Astrocyte (in vitro differentiated cells and primary cell): ENCODE results near the gene NLN. TPM values are rescaled to one million over a fixed set of nuclear protein-coding genes. Genes with fewer than 3 reads are reported as not detected.

Experiments
- DNase-seq: peaks from one replicate; pipeline ENCODE4 v3.0.0-alpha.2; 2010; ENCODE audit warnings: low read depth
- FAIRE-seq: peaks from 2 replicates; lab custom pipeline; 2011; peaks lifted over from hg19 to GRCh38; lab: Jason Lieb, UNC
- H2AFZ ChIP-seq: 2 replicates; pipeline ENCODE4 v1.6.0; 2012; ENCODE audit warnings: low read depth, low read length, inconsistent platforms
- H3K27ac ChIP-seq: 2 replicates; pipeline ENCODE4 v1.5.1; 2011; ENCODE audit warnings: low read depth, low read length, inconsistent platforms
- H3K27me3 ChIP-seq: 2 replicates; pipeline ENCODE4 v1.6.0; 2011; ENCODE audit warnings: low read length, inconsistent platforms; ENCODE audit not compliant: insufficient read depth
- H3K36me3 ChIP-seq: 2 replicates; pipeline ENCODE4 v1.5.1; 2011; ENCODE audit warnings: low read length, inconsistent platforms; ENCODE audit not compliant: insufficient read depth
- H3K4me1 ChIP-seq: 2 replicates; pipeline ENCODE4 v1.5.1; 2011; ENCODE audit warnings: low read length, inconsistent platforms; ENCODE audit not compliant: insufficient read depth
- H3K4me2 ChIP-seq: 2 replicates; pipeline ENCODE4 v1.6.0; 2012; ENCODE audit warnings: low read length, inconsistent platforms
- H3K4me3 ChIP-seq: 2 replicates; pipeline ENCODE4 v1.5.1; 2011; ENCODE audit warnings: low read depth, mild to moderate bottlenecking, low read length, inconsistent platforms; ENCODE audit not compliant: insufficient read depth
- H3K79me2 ChIP-seq: 2 replicates; pipeline ENCODE4 v1.6.0; 2012; ENCODE audit warnings: mild to moderate bottlenecking, low read length, inconsistent platforms; ENCODE audit not compliant: insufficient read depth
- H3K9ac ChIP-seq: 2 replicates; pipeline ENCODE4 v1.6.0; 2012; ENCODE audit warnings: mild to moderate bottlenecking, low read length, inconsistent platforms
- H3K9me3 ChIP-seq: 2 replicates; pipeline ENCODE4 v1.5.1; 2012; ENCODE audit warnings: low read depth, mild to moderate bottlenecking, low read length, inconsistent platforms; ENCODE audit not compliant: insufficient read depth
- H4K20me1 ChIP-seq: 2 replicates; pipeline ENCODE4 v1.6.0; 2012; ENCODE audit warnings: low read length, inconsistent platforms; ENCODE audit not compliant: insufficient read depth
- H3K27ac Mint-ChIP-seq: one replicate; pipeline ENCODE4 v1.8.0; 2021; ENCODE audit warnings: mild to moderate bottlenecking, mixed read lengths; ENCODE audit not compliant: unreplicated experiment
- H3K27me3 Mint-ChIP-seq: one replicate; pipeline ENCODE4 v1.8.0; 2021; ENCODE audit warnings: low read depth, mixed read lengths; ENCODE audit not compliant: unreplicated experiment
- H3K36me3 Mint-ChIP-seq: one replicate; pipeline ENCODE4 v1.8.0; 2021; ENCODE audit warnings: low read depth, mixed read lengths; ENCODE audit not compliant: unreplicated experiment
- H3K4me1 Mint-ChIP-seq: one replicate; pipeline ENCODE4 v1.8.0; 2021; ENCODE audit warnings: low read depth, mixed read lengths; ENCODE audit not compliant: unreplicated experiment
- H3K4me3 Mint-ChIP-seq: one replicate; pipeline ENCODE4 v1.8.0; 2021; ENCODE audit warnings: mild to moderate bottlenecking, moderate library complexity, mixed read lengths; ENCODE audit not compliant: unreplicated experiment
- H3K9me3 Mint-ChIP-seq: one replicate; pipeline ENCODE4 v1.8.0; 2021; ENCODE audit warnings: mild to moderate bottlenecking, mixed read lengths; ENCODE audit not compliant: unreplicated experiment
- EZH2 ChIP-seq: IDR thresholded peaks from 2 replicates; pipeline ENCODE4 v1.6.1; 2012; ENCODE audit warnings: mild to moderate bottlenecking, low read length, inconsistent platforms; ENCODE audit not compliant: insufficient read depth
- total RNA-seq: library from RNA; stranded (reverse); gene quantifications from 2 replicates; pipeline ENCODE4 v1.2.1, GENCODE V29; 2021
- TF ChIP-seq, protein P1 (sequence below): IDR thresholded peaks from 2 replicates; pipeline ENCODE4 v1.5.1; 2011; ENCODE audit warnings: low read depth, mild to moderate bottlenecking, inconsistent platforms, low read length, moderate library complexity; ENCODE audit not compliant: insufficient read depth

NLN gene
- total RNA-seq, 1 donor from 2014 or later = 65.2 TPM

- DNase-seq (peak; percentile 42), FAIRE-seq (peak; percentile 67)
- no peak overlapping the region for H3K27ac ChIP-seq
These were observed 108.9 kb downstream of the NLN start for GRCh38 chr5:65830856-65831255.

GRCh38 chr5:65831276-65831675 is 109.3 kb downstream of the NLN start:
- no peaks in the 10 kb centered on the region for H3K9me3 ChIP-seq
- FAIRE-seq = no peak
- H3K36me3 ChIP-seq = no peaks in the 10 kb centered on the region
- Mint-ChIP-seq H3K27ac (peak overlapping the region; percentile 78), H3K9me3 (no peaks in the 10 kb centered on the region), H3K36me3 (peaks cover 4% of the 10 kb centered on the region), H3K27me3 (no peaks in the 10 kb centered on the region), H3K4me3 (peak overlapping the region; percentile 17), H3K4me1 (peaks cover 20% of the 10 kb centered on the region)
- H3K9ac ChIP-seq = no peak overlapping the region
- no peaks in the 10 kb centered on the region for H3K79me2 ChIP-seq
- DNase-seq = peak; percentile 55
- H3K4me1 ChIP-seq = peaks cover 4% of the 10 kb centered on the region
- no peaks in the 10 kb centered on the region for H4K20me1 ChIP-seq
- TF ChIP-seq, protein P1, sequence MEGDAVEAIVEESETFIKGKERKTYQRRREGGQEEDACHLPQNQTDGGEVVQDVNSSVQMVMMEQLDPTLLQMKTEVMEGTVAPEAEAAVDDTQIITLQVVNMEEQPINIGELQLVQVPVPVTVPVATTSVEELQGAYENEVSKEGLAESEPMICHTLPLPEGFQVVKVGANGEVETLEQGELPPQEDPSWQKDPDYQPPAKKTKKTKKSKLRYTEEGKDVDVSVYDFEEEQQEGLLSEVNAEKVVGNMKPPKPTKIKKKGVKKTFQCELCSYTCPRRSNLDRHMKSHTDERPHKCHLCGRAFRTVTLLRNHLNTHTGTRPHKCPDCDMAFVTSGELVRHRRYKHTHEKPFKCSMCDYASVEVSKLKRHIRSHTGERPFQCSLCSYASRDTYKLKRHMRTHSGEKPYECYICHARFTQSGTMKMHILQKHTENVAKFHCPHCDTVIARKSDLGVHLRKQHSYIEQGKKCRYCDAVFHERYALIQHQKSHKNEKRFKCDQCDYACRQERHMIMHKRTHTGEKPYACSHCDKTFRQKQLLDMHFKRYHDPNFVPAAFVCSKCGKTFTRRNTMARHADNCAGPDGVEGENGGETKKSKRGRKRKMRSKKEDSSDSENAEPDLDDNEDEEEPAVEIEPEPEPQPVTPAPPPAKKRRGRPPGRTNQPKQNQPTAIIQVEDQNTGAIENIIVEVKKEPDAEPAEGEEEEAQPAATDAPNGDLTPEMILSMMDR = no peak
- no peak for TF ChIP-seq EZH2
- no peak overlapping the region for H3K27ac ChIP-seq
- no peak overlapping the region for H2AFZ ChIP-seq
- H3K4me2 ChIP-seq = peak overlapping the region; percentile 4
- no peaks in the 10 kb centered on the region for H3K27me3 ChIP-seq
- no peak overlapping the region for H3K4me3 ChIP-seq

More at GRCh38 chr5:65830856-65831255, 108.9 kb downstream of the NLN start:
- Mint-ChIP-seq H3K4me3 (no peak overlapping the region), H3K9me3 (no peaks in the 10 kb centered on the region), H3K27me3 (no peaks in the 10 kb centered on the region), H3K4me1 (peaks cover 22% of the 10 kb centered on the region), H3K36me3 (peaks cover 4% of the 10 kb centered on the region), H3K27ac (peak overlapping the region; percentile 78)
- Histone ChIP-seq H2AFZ (no peak overlapping the region), H3K27me3 (no peaks in the 10 kb centered on the region), H3K4me1 (peaks cover 4% of the 10 kb centered on the region), H3K4me3 (no peak overlapping the region), H4K20me1 (no peaks in the 10 kb centered on the region), H3K9me3 (no peaks in the 10 kb centered on the region), H3K36me3 (no peaks in the 10 kb centered on the region), H3K79me2 (no peaks in the 10 kb centered on the region), H3K9ac (no peak overlapping the region), H3K4me2 (no peak overlapping the region)
- TF ChIP-seq EZH2 = no peak
- TF ChIP-seq, protein P1 = no peak

DNA sequence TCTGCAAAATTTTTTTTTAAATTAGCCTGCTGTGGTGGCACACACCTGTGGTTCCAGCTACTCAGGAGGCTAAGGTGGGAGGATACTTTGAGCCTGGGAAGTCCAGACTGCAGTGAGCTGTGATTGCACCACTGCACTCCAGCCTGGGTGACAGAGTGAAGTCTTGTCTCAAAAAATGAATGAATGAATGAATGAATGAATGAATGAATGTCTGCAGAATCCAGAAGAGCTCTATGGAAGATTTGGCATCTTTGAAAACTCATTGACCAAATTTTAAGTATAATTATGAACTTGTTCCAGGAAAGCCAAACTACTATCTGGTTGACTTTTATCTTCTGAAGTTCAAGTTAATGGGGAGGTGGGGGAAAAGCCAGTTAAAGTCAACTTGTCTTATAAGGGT is 110.1 kb downstream of the NLN start:
- Mint-ChIP-seq H3K4me3 (no peak overlapping the region), H3K27me3 (no peaks in the 10 kb centered on the region), H3K27ac (no peak overlapping the region), H3K36me3 (peaks cover 4% of the 10 kb centered on the region), H3K9me3 (no peaks in the 10 kb centered on the region), H3K4me1 (peaks cover 22% of the 10 kb centered on the region)
- no peak overlapping the region for H3K4me3 ChIP-seq
- DNase-seq = no peak
- no peak overlapping the region for H2AFZ ChIP-seq
- H3K27ac ChIP-seq = no peak overlapping the region
- FAIRE-seq = no peak
- no peaks in the 10 kb centered on the region for H3K9me3 ChIP-seq
- no peak overlapping the region for H3K9ac ChIP-seq
- no peaks in the 10 kb centered on the region for H3K79me2 ChIP-seq
- H3K27me3 ChIP-seq = no peaks in the 10 kb centered on the region
- TF ChIP-seq, protein P1 = no peak
- no peak for TF ChIP-seq EZH2
- no peaks in the 10 kb centered on the region for H4K20me1 ChIP-seq
- no peaks in the 10 kb centered on the region for H3K36me3 ChIP-seq
- H3K4me1 ChIP-seq = peaks cover 9% of the 10 kb centered on the region
- no peak overlapping the region for H3K4me2 ChIP-seq
